Fibroblast of the aortic adventitia (primary cell): Measurements from ENCODE around the gene JRKL. TPM values are rescaled to one million over a fixed set of nuclear protein-coding genes. Genes with fewer than 3 reads are reported as not detected.

Experiments
- DNase-seq: peaks from one replicate; pipeline ENCODE4 v3.0.0-alpha.2; 2010; ENCODE audit warnings: low read depth
- H3K4me3 ChIP-seq: 2 replicates; pipeline ENCODE4 v1.5.1; 2011; ENCODE audit warnings: low read depth, mild to moderate bottlenecking, control low read depth, low read length, moderate library complexity
- total RNA-seq: library from RNA; depleted of rRNA; stranded (reverse); fragments of >200 nt; gene quantifications from 2 replicates; pipeline ENCODE4 v1.2.3, GENCODE V29; 2012; ENCODE audit warnings: low replicate concordance
- TF ChIP-seq, protein P1 (sequence below): IDR thresholded peaks from 2 replicates; pipeline ENCODE4 v1.5.1; 2011; ENCODE audit warnings: mild to moderate bottlenecking, low read length, control low read depth, inconsistent platforms; ENCODE audit not compliant: insufficient read depth

The JRKL gene
- total RNA-seq, 1 donor: 10.4 TPM

DNA sequence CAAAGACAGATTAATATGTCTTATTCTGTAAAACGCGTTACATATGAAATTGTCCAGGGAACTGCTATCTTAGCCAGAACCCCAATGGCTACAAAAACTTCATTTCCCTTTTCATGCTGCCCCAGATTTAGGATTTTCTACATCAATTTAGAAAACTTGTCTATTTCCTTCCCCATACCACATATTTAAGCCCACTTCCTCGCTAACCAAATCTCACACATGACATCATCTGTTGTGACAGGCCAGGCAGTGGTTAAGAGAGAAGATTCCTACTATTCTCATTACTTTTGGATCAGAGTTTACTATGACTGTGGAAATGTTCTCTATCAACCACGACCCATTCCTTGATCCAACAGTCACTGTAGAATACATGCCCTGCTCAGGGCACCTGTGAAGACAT is 16.0 kb upstream of the JRKL start:
- no peak for DNase-seq
- TF ChIP-seq, protein P1, sequence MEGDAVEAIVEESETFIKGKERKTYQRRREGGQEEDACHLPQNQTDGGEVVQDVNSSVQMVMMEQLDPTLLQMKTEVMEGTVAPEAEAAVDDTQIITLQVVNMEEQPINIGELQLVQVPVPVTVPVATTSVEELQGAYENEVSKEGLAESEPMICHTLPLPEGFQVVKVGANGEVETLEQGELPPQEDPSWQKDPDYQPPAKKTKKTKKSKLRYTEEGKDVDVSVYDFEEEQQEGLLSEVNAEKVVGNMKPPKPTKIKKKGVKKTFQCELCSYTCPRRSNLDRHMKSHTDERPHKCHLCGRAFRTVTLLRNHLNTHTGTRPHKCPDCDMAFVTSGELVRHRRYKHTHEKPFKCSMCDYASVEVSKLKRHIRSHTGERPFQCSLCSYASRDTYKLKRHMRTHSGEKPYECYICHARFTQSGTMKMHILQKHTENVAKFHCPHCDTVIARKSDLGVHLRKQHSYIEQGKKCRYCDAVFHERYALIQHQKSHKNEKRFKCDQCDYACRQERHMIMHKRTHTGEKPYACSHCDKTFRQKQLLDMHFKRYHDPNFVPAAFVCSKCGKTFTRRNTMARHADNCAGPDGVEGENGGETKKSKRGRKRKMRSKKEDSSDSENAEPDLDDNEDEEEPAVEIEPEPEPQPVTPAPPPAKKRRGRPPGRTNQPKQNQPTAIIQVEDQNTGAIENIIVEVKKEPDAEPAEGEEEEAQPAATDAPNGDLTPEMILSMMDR: no peak
- no peak overlapping the region for H3K4me3 ChIP-seq

DNA sequence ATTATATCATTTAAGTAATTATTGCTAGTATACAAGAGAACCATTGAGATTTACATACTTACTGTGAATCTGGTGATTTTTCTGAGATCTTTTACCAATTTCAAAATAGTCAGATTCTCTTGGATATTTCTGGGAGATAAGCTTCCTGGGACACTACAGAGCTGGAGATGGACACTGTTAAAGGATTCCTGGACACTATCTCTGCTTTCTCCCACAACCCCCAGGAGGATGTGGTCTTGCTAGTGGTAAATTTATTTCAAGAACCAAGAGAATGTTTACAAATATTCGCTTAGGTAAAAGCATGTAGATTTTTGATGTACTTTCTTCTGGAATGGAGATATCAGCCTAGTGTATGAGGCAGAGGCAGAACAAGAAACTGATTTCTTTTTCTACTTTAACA is 13.0 kb upstream of the JRKL start:
- no peak overlapping the region for H3K4me3 ChIP-seq
- TF ChIP-seq, protein P1: no peak
- DNase-seq: no peak

DNA sequence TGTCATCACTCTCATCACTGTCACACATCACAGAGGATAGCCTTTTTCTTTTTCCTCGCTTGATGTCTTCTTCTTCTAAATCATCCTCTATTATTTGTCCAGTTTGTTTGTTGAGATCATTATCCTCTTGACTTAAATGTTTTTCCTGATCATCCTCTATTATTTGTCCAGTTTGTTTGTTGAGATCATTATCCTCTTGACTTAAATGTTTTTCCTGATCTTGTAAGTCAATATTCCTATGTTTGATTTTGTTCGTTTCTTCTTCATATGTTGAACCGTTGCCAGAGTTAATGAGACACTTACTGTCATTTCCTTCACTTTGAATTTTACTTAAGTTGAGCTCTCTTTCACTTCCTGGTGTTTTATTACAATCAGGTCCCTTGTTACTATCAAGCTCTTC is 5.7 kb upstream of the JRKL start:
- TF ChIP-seq, protein P1: no peak
- no peak for DNase-seq

DNA sequence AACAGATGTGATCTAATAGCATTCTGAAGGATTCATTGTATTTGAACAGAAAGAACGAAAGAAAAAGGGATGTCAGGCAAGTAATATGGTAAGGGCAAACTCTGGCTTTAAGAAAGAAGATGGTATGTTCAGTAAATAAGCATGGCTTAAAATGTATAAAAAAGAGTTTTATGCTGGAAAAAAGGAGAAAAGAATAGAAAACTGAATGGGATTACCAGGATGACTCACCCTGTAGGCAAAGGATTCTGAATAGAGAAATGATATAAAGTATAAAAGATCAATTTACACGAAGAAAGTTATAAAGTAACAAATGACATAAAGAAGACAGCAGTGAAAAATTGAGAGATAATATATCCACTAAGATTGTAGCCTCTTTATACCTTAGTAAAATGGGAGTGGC is 4.6 kb upstream of the JRKL start:
- no peak for DNase-seq
- no peak overlapping the region for H3K4me3 ChIP-seq
- TF ChIP-seq, protein P1: no peak

More for the DNA sequence above, 5.7 kb upstream of the JRKL start:
- no peak overlapping the region for H3K4me3 ChIP-seq

DNA sequence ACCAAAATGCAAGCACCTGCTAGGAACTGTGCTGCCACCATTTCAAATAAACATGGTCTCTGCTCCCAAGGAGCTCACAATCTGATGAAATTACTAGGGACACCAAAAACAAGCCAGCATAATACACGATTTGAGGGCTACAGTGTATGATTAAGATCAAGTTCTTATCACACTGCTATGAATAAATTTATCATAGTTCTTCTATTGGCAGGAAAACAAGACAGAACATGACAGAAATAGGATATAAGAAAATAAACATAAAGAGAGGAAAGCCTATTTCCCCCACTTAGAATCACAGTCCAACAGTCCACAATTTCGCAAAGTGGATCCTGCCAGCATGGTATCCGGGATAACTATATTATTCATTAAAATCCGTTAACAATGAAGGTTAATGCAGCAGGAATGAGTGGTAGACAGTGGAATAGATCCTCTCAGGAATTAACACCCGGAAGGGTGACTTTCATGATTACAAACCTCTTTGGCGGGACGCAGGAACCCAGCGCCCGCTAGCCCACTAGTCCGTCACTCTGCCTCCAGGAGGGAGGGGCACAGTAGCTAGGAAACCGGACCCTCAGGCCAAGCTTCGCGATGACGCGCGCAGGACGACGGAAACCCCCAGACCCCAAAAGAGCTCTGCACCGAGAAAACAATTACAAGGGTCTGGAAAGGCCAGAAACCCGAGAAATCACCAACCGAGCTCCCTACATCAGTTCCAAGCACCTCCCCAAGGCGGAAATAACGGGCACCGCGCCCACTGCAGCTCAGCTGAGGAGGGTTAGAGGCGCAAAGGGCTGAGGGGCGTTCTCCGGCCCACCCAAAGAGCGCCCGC is 708 bp upstream of the JRKL start:
- DNase-seq: no peak
- H3K4me3 ChIP-seq: peak overlapping the region; percentile 85
- TF ChIP-seq, protein P1: no peak

DNA sequence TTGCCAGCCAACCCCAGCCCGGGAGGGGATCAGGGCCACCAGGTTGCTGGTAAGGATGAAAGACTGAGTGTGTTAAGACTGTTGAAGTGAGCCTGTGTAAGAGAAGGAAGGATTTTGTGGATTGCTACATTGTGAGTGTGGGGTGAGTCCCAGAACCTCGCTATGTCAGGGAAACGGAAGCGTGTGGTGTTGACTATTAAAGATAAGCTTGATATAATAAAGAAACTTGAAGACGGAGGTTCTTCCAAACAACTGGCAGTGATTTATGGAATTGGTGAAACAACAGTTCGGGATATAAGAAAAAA is 627 bp downstream of the JRKL start:
- peak overlapping the region; percentile 85 for H3K4me3 ChIP-seq
- TF ChIP-seq, protein P1: no peak
- peak; percentile 67 for DNase-seq

DNA sequence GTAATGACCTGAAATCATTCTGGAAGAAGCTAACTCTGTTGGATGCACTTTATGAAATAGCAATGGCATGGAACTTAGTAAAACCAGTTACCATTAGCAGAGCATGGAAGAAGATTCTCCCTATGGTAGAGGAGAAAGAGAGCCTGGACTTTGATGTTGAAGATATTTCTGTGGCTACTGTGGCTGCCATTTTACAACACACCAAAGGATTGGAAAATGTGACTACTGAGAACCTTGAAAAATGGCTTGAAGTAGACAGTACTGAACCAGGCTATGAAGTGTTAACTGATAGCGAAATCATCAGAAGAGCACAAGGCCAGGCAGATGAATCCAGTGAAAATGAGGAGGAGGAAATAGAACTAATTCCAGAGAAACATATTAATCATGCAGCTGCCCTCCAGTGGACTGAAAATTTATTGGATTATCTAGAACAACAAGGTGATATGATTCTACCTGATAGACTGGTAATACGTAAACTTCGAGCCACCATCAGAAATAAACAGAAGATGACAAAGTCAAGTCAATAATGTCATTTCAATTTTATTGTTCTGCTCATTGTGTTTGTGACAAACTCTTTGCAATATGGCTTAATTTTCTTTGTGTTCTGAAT is 2.0 kb downstream of the JRKL start:
- no peak for DNase-seq
- no peak overlapping the region for H3K4me3 ChIP-seq
- TF ChIP-seq, protein P1: no peak
